Measurements from ENCODE around the gene NAA35. TPM values are rescaled to one million over a fixed set of nuclear protein-coding genes. Genes with fewer than 3 reads are reported as not detected.
"Not testable (repeated sequence)": the region's sequence is repeated elsewhere in the genome, so short reads cannot be mapped to it uniquely, and the experiment has no call there.

The NAA35 gene
- polyA plus RNA-seq, 5 donors: 22.4 to 34.0 (median 30.8) TPM

- DNase-seq: no peak
Measured at GRCh38 chr9:86027767-86028166, 86.8 kb downstream of the NAA35 start.

- DNase-seq: no peak
Measured at GRCh38 chr9:86034863-86035734, 94.2 kb downstream of the NAA35 start.

GRCh38 chr9:86035827-86036440 lies 95.0 kb downstream of the NAA35 start:
- no peak for DNase-seq

GRCh38 chr9:86036555-86036954 lies 95.6 kb downstream of the NAA35 start:
- DNase-seq: no peak

- DNase-seq: no peak
Measured at GRCh38 chr9:86039991-86040860, 99.3 kb downstream of the NAA35 start.

GRCh38 chr9:86040861-86041155 lies 99.9 kb downstream of the NAA35 start:
- no peak for DNase-seq

- DNase-seq: no peak
Measured at GRCh38 chr9:86041311-86041741, 100.4 kb downstream of the NAA35 start.

- no peak for DNase-seq
Measured at GRCh38 chr9:86042199-86042978, 101.4 kb downstream of the NAA35 start.

- DNase-seq: no peak
Measured at GRCh38 chr9:86043586-86043985, 102.6 kb downstream of the NAA35 start.

- DNase-seq: no peak
Measured at GRCh38 chr9:86043999-86044398, 103.1 kb downstream of the NAA35 start.

- no peak for DNase-seq
Measured at GRCh38 chr9:86045654-86046053, 104.7 kb downstream of the NAA35 start.

- no peak for DNase-seq
Measured at GRCh38 chr9:86046071-86046636, 105.2 kb downstream of the NAA35 start.

- DNase-seq: no peak
Measured at GRCh38 chr9:86046930-86047341, 106.0 kb downstream of the NAA35 start.

GRCh38 chr9:86047361-86047760 lies 106.4 kb downstream of the NAA35 start:
- DNase-seq: no peak

- not testable (repeated sequence) for DNase-seq
Measured at GRCh38 chr9:86048018-86048742, 107.2 kb downstream of the NAA35 start.

- no peak for DNase-seq
Measured at GRCh38 chr9:86052556-86053468, 111.9 kb downstream of the NAA35 start.

- no peak for DNase-seq
Measured at GRCh38 chr9:86054695-86055094, 113.7 kb downstream of the NAA35 start.

- DNase-seq: no peak
Measured at GRCh38 chr9:86057491-86057890, 116.5 kb downstream of the NAA35 start.

GRCh38 chr9:86061972-86062739 lies 121.2 kb downstream of the NAA35 start:
- DNase-seq: no peak

Measured in right lung (tissue), 5 donors.